Stimulated activated CD8-positive, alpha-beta memory T cell treated with anti-CD3 and anti-CD28 coated beads, Interleukin-7, amount 100 ng/mL, for 48 hours (primary cell): ENCODE measurements around the gene KYNU.
"Not testable (repeated sequence)": the region's sequence is repeated elsewhere in the genome, so short reads cannot be mapped to it uniquely, and the experiment has no call there.

Experiments used
- DNase-seq, 2 donors: peaks; one replicate each; pipeline ENCODE4 v3.0.0-alpha.2; 2020; ENCODE audit warnings: low read depth in 1 of 2; ENCODE audit errors: extremely low read depth in 1 of 2

Gene KYNU

DNA sequence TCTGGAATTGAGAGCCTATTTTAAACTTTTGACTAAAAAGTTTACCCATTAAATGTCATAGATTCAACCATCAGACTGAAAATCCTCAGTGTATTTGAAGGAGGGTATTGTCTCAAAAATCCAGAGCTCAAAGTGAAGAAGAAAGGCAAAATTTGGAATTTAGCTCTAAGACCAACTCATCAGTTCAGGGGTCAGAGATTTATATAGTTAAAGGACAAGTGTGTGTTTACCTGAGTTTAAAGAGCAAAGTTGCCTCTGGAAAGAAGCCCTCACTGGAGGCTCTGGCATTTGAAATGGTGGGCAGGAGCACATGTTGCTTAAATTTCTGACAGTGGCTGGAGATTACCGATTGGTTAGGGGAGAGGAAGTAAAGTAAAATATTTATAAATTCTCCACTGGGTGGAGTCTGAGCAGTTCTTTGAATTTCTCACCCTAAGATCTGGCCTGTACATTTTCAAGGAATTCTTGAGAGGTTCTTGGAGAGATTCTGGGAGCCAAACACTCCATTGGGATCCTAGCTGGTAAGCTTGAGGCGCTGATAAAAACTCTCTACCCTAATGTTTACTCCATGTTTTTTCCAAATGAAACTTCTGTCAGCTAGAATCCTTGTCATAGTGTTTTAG, at the start of gene KYNU:
KYNU (plus strand) TSS at position 449 of the 623 bp plus-strand sequence. CDS start 7,704 bp downstream, outside the sequence.
- DNase-seq = no peak

DNA sequence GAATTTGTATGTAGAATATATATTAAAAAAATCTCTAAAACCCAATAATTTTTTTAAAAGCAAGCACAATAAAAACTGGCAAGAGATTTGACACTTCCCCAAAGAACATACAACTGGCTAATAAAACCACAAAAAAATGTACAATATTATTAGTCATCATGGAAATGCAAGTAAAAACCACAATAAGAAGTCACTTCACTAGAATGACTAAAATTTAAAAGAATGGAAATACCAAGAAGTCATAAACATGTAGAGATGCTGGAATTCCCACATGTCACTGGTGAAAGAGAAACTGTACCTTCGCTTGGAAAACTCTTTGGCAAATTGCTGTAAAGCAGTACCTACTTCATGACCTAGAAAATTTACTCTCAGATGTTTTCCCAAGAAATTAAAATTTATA, 43.4 kb upstream of the KYNU start:
- DNase-seq = no peak

DNA sequence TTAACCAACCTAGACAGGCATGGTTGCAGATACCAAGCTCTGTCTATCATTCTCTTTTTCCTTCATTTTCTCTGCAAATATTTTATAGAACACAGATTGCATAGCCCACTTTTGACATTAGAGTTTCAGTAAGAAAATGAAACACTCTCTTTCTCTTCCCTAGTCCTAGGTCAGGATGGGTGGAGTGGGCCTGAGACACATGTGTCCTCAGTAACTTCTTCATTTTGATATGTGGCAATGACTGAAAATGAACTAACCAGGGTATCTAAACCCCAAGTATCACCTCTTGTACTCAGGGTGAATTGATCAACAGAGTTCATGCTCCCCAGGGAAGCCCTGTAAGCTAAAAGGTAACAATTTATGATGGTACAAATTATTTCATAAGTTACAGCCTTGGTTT, 37.0 kb upstream of the KYNU start:
- DNase-seq = no peak

DNA sequence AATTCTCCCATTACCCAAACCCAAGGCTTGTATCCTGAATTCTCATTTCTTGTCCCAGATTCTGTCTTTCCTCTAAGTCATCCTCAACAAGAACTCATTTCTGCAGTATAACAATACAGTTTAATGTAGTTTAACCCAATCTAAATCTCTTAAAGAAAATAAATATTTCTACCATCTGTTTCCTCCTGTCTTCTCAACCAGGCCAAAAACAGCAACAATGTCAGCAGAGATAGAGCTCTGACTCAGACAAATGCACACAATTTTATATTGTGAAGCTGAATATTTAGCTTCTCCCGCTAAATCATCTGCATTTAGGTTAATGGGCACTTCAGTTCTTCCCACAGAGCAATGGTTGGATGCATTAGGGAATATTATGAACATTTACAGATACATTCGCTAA, 35.7 kb upstream of the KYNU start:
- no peak for DNase-seq

DNA sequence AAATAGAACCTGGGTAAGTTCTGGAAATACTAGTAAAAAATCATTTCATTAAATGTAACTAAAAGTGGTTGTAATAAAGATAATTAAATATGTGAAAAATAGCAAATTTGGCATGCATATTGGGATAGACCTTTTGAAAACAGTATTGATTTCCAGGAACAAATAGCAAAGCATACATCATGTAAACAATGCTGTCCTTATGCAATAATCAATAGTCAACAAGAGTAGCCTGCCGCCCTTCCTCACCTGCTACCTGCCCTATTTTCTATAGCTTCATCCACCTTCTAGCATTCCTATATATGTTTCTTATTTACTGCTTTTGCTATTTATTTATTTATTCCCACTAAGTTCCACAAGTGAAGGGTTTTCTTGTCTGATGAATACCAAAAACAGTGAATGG, 35.1 kb upstream of the KYNU start:
- DNase-seq = no peak

DNA sequence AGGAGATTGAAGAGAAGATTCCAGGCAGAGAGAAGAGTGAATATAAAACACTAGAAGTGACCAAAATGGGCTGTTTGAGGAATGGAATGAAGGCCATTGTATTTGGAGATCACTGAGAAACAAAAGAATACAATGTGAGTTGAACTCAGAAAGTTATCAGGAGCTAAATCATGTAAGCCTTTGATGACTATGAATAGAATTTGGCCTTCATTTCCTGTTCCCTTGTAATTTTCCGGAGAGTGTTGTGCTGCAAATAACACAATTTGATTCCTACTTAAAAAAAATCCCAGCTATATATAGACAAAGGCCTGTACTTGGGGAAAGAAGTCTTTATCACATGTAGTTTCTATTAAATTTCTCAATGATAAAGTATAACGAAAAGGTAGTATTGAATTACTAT, 33.7 kb upstream of the KYNU start:
- DNase-seq = no peak

DNA sequence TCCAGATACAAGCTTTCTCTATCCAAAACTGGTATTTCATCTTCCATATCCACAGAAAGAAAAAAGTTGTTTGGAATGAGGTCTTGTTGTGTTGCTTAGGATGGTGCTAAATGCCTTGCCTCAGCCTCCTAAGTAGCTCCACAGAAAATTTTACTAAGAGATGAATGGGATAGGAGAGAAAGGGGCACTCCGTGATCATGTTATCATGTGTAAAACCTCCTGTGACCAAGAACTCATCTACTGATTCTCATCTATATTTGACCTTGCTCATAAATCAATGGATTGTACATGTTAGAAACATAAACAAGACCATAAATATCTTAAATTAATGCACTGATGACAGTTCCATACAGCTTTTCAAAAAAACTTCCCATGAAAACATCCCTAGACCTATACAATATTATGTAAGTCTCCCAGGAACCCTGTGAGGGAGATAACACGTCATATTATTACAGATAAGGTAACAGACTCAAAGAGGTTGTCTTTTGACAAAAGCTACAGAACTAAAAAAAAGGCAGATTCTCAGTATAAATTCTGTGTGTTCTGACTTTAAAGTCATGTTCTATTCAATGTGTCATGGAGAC, 29.3 kb upstream of the KYNU start:
- DNase-seq = no peak

DNA sequence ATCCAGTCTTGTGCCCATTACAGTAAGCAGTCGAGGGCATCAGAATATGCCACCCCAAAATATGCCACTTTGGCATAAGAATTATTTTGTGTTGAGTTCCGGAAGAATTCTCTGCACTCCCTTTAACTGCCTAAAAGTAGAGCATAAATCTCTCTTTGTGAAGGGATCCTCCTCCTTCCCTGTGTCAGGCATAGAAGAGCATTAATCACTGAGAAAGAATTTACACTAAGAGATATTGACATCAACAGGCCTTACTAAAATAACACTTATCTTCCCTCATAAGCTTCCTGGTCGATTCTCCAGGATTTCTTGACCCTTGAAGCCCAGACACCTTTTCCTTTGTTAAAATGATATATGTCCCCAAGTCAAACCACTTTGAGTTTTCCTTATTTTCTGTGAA, 27.6 kb upstream of the KYNU start:
- no peak for DNase-seq

DNA sequence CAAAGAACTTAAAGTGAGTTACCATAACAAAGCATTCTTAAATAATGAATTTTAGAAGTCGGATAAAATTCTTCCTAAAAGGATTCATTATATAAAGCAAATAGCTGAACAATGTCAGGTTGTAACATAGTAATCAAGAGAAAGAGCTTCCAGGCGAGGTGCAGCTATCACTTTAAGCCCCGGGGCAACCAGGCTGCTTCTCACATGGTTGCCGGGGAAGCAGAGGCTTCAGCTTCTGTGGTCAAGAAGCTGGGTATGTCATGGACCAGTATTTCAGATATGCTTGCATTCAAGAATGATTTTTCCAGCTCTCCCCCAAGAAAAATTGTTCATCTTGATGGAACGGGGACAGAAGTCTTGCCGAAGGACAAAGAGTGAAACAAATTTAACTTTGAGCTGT, 23.6 kb upstream of the KYNU start:
- DNase-seq = no peak

DNA sequence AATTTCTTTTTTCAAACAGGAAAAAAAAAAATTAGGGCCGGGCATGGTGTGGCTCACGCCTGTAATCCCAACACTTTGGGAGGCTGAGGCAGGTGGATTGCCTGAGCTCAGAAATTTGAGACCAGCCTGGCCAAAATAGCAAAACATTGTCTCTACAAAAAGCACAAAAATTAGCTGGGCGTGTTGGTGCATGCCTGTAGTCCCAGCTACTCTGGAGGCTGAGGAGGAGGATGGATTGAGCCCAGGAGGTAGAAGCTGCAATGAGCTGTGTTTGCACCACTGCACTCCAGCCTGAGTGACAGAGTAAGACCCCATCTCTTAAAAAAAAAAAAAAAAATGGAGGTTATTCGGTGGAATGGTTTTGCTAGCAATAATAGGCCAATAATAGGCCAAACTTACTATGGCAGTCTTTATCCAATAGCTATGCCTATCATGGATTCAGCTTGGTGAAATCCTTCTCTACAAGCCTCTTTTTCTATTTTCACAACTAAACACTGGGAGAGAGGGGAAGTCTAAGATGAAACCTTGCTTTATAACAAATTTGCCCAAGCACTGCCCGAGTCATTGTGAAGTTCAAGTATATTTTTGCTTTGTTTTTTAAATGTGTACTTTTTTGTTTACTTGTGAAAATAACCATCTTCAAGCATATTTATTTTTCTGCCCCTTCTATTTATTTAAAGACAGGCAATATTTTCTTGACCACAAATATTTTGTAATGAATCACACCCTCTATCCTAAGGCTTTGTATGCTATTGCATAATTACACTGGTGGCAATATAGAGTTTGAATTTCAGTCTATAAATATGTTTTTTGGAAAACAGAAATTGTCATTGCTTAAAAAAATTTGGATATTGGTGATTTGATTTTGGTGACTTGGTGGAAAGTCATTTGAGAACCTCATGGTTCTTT, 20.0 kb upstream of the KYNU start:
- DNase-seq = no peak

DNA sequence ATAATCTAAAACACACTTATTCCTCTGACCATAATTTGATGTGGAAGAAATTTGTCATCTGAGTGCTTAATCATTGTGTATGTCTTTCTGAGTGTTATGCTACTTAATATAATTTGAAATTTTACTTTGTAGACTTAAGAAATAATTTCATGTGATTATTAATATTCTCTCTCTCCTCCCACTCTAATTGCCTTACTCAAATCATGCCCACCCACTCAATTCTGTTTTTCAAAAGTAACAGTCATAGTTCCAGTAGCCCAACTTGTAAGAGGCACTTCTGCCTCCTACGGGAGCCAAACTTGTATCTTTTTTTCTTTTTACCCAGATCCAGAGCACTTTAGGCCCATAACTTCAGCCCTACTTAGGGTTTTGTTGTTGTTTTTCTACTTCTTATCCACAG, 18.5 kb upstream of the KYNU start:
- DNase-seq = no peak

DNA sequence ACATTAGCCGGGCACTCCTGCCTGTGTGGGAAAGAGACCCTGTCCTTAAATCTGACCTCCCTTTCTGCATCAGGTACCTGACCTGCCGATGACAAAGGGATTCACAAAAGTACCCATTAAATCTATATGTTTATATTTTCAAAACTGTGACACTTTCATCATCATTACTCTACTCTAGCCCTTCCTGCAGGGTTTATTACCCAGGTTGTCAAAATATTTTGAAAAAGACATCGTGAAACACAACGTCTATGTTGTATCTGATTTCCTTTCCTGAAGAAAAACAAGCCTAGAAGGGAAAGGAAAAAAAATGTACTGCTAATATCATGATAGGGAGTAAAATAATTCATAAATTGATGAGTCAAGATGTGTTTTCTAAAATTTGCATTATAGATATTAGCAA, 15.2 kb upstream of the KYNU start:
- no peak for DNase-seq

DNA sequence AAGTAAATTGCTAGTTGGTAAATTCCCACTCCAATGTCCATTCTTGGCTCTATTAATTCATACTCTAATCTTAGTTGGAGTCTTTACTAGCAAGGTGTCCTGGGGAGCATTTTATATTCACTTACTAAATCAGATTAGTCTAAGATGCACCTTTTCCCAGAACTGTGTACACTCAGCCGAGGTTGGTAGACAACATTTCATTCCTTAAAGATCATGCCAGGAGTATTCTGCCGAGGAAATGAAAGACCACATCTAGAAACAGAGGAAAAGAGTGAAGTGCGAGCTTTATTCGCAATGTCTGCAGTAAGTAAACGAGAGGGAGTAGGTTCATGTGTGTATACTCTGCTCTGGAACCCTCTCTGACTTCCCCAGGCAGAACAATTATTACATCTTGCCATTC, 14.6 kb upstream of the KYNU start:
- DNase-seq = no peak

DNA sequence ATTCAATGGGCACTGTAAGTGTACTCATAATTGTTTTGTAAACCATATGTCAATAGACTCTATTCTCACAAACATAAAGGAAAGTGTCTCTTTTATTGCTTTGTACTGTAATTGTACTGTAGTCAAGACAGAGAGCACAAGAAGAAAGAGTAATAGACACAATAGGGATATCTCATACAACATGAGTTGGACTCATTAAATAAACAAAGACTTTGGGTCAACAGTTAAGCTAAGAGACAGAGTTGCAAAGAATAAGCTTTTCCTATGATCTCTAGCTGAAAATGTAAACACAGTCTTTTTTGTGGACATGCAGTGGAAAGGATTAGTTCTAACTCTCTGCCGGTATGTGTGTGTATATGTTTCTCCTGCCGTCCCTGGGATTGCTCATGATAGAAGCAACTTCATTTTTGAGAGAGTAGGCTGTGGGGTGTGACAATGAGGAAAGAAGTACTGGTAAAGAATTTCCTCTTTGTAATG, 13.9 kb upstream of the KYNU start:
- no peak for DNase-seq

DNA sequence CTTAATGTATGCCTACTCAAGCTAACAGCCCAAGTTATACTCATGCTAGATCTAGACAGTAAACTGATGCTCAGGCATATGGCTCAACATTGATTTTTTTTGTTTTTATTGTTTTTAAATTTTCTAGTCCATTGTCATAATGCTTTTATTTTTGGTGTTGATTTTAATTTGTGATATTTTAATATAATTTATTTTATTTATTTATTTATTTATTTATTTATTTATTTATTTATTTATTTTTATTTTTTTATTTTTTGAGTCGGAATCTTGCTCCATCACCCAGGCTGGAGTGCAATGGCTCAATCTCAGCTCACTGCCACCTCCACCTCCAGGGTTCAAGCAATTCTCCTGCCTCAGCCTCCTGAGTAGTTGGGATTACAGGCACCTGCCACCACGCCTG, 12.9 kb upstream of the KYNU start:
- DNase-seq = not testable (repeated sequence)

DNA sequence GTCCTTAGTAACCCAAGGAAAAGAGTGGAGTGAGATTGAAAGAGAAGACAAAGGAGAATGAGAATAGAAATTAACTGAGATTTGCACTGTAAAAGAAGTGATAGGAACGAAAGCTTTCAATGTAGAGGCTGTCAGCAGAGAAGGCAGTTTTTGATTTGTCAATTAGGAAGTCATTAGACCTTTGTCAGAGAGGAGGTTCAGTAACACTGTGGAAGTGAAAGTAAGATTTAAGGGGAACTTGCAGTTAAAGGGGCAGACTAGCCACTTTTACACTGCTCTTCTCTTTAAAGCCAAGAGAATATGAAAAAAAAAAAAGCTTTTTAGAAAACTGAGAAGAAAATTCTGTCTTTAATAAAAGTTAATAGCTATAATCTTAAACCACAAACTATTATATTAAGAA, 11.5 kb upstream of the KYNU start:
- DNase-seq = no peak

DNA sequence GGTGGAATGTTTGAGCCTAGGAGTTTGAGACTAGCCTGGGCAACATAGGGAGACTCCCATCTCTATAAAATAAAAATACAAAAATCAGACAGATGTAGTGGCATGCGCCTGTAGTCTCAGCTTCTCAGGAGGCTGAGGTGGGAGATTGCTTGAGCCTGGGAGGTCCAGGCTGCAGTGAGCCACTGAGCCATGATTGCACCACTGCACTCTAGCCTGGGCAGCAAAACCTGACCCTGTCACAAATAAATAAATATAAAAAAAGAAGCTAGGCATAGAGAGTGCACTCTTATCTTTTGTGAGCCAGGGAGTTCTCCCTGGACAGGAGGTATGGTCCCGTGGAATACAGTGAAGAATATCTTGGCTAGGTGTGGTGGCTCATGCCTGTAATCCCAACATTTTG, 11.0 kb upstream of the KYNU start:
- no peak for DNase-seq

DNA sequence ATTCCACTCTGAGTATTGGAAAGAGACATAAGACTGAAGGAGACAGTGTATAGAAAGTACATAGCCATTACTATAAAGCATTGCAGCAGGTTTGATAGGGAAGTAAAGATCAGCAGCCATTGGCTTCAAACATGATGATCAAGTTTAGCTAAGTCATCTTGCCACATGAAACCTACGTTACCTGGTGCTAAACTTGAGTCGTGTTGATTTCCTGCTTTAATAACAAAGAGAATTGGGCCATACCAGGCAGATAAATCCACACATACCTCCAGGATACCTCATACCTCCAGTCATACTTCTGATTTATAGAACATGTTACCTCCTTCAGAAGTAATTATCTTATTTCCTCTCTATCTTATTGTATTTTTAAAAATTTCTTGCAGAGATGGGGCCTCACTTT, 10.3 kb upstream of the KYNU start:
- DNase-seq = no peak

DNA sequence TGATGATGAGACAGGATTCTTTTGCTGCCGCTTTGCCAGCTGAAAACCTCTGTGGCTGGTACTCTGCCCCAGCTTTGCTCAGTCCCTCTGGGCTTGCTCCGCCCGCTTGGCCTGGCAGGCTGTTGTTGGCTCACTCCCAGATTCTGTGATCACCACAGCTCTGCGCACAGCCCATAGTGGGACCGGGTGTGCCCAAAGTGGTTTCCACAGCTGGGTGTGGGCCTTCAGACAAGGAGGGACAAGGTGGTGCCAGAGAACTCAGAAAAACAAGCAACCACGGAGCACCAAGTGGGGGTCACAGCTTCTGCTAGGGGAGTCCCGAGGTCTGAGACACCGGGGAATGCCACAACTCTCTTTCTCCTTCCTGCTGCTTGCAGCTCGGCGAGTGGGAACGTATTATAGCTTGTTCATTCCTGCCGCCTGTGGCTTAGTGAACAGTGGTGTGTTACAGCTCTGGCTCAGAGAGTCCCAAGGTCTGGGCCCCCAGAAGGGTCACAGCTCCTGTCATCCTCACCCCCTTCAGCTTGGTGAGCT, 9.2 kb upstream of the KYNU start:
- no peak for DNase-seq

DNA sequence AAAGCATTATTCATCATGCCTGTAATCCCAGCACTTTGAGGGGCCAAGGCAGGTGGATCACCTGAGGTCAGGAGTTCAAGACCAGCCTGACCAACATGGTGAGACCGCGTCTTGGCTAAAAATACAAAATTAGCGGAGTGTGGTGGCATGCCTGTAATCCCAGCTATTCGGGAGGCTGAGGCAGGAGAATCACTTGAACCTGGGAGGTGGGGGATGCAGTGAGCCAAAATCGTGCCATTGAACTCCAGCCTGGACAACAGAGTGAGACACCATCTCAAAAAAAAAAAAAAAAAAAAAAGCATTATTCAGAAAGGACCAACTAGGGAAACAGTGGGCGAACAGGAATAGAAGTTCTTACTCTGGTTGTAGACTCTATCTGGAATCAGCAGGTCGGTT, 8.4 kb upstream of the KYNU start:
- DNase-seq = not testable (repeated sequence)

DNA sequence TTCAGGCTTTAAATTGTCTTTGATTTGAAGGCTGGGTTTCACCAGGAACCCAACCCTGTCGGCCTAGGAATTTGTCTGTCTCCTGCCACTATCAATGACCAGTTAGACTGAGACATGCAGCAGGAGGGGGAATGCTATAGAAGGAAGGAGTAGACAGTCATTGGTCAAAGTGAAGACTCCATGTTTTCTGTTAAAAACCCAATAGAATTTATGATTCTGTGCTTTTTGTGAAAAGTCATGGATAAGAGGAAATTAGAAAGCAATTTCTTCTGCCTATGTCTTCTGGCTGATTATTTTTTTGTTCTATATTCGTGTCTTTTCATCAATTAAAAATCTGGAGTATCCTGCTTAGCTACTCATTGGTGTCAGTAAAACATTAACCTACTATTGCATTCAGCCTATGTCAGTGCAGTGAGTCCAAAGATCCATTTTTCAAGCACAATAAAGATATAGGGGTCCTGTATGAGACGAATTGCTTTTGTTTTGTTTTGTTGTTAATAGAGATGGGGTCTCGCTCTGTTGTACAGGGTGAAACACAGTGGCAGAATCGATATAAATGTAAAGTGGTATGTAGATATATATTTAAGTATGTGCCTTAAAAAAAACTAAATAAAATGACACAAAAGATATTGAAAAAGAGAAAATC, 7.9 kb upstream of the KYNU start:
- DNase-seq = no peak
